Measurements from ENCODE around the gene TMEM38A.
"Not testable (repeated sequence)": the region's sequence is repeated elsewhere in the genome, so short reads cannot be mapped to it uniquely, and the experiment has no call there.

The TMEM38A gene

GRCh38 chr19:16657384-16657783 lies 3.6 kb upstream of the TMEM38A start:
- Histone ChIP-seq H3K4me1 (ENCODE audit: control insufficient read depth in 1 of 2, insufficient read depth in 1 of 2, low read depth in 1 of 2, low read length in 1 of 2) (peaks cover 24 to 36% of the 10 kb centered on the region in 2 experiments), H3K27me3 (no peaks in the 10 kb centered on the region), H3K36me3 (peaks cover 63% of the 10 kb centered on the region), H3K4me3 (ENCODE audit: low read depth in 1 of 2, low read length in 1 of 2) (no peak overlapping the region), H3K9me3 (no peaks in the 10 kb centered on the region), H3K27ac (no peak overlapping the region)
- no peak for TF ChIP-seq CTCF (IDR thresholded peaks at IDR 0.05)

- H3K9me3 ChIP-seq: no peaks in the 10 kb centered on the region
- no peak for TF ChIP-seq CTCF (IDR thresholded peaks at IDR 0.05)
- H3K4me1 ChIP-seq (ENCODE audit: control insufficient read depth in 1 of 2, insufficient read depth in 1 of 2, low read depth in 1 of 2, low read length in 1 of 2): peaks cover 44 to 57% of the 10 kb centered on the region in 2 experiments
- H3K36me3 ChIP-seq: peaks cover 42% of the 10 kb centered on the region
- no peaks in the 10 kb centered on the region for H3K27me3 ChIP-seq
- H3K27ac ChIP-seq: peak overlapping the region; percentile 95
- peak overlapping the region; percentile 96 to 99 for H3K4me3 ChIP-seq (ENCODE audit: low read depth in 1 of 2, low read length in 1 of 2)
Observed at GRCh38 chr19:16659464-16659831, 1.5 kb upstream of the TMEM38A start.

GRCh38 chr19:16659832-16660708 lies 869 bp upstream of the TMEM38A start, which contains the start of gene SMIM7:
Gene SMIM7 (minus strand): TSS chr19:16660144. CDS start chr19:16660110, 34 bp downstream.
- TF ChIP-seq CTCF (IDR thresholded peaks at IDR 0.05): no peak
- peaks cover 36% of the 10 kb centered on the region for H3K36me3 ChIP-seq
- H3K27ac ChIP-seq: peak within 1 kb of the TSS; percentile 95
- H3K4me1 ChIP-seq (ENCODE audit: control insufficient read depth in 1 of 2, insufficient read depth in 1 of 2, low read depth in 1 of 2, low read length in 1 of 2): peaks cover 50 to 59% of the 10 kb centered on the region in 2 experiments
- no peaks in the 10 kb centered on the region for H3K9me3 ChIP-seq
- H3K4me3 ChIP-seq (ENCODE audit: low read depth in 1 of 2, low read length in 1 of 2): peak within 1 kb of the TSS; percentile 96 to 99
- no peaks in the 10 kb centered on the region for H3K27me3 ChIP-seq

- H3K27ac ChIP-seq: peak overlapping the region; percentile 95
- TF ChIP-seq CTCF (IDR thresholded peaks at IDR 0.05): no peak
- no peaks in the 10 kb centered on the region for H3K27me3 ChIP-seq
- H3K4me1 ChIP-seq (ENCODE audit: control insufficient read depth in 1 of 2, insufficient read depth in 1 of 2, low read depth in 1 of 2, low read length in 1 of 2): peaks cover 51 to 59% of the 10 kb centered on the region in 2 experiments
- peak overlapping the region; percentile 96 to 99 for H3K4me3 ChIP-seq (ENCODE audit: low read depth in 1 of 2, low read length in 1 of 2)
- no peaks in the 10 kb centered on the region for H3K9me3 ChIP-seq
- peaks cover 22% of the 10 kb centered on the region for H3K36me3 ChIP-seq
Observed at GRCh38 chr19:16661480-16662034, 618 bp downstream of the TMEM38A start.

- peaks cover 33 to 38% of the 10 kb centered on the region in 2 experiments for H3K4me1 ChIP-seq (ENCODE audit: control insufficient read depth in 1 of 2, insufficient read depth in 1 of 2, low read depth in 1 of 2, low read length in 1 of 2)
Observed at GRCh38 chr19:16668176-16668575, 7.2 kb downstream of the TMEM38A start.

GRCh38 chr19:16668702-16669101 lies 7.8 kb downstream of the TMEM38A start:
- H3K27ac ChIP-seq; H3K27me3 ChIP-seq; H3K9me3 ChIP-seq; H3K36me3 ChIP-seq; H3K4me3 ChIP-seq (ENCODE audit: low read depth in 1 of 2, low read length in 1 of 2): not testable (repeated sequence)
- H3K4me1 ChIP-seq (ENCODE audit: control insufficient read depth in 1 of 2, insufficient read depth in 1 of 2, low read depth in 1 of 2, low read length in 1 of 2): peaks cover 33 to 38% of the 10 kb centered on the region in 2 experiments

More at GRCh38 chr19:16668176-16668575, 7.2 kb downstream of the TMEM38A start:
- H3K27ac ChIP-seq: no peak overlapping the region
- H3K27me3 ChIP-seq: no peaks in the 10 kb centered on the region
- H3K36me3 ChIP-seq: peaks cover 4% of the 10 kb centered on the region
- H3K9me3 ChIP-seq: no peaks in the 10 kb centered on the region
- no peak for TF ChIP-seq CTCF (IDR thresholded peaks at IDR 0.05)
- H3K4me3 ChIP-seq (ENCODE audit: low read depth in 1 of 2, low read length in 1 of 2): no peak overlapping the region

Data from neutrophil (primary cell).